Kidney (tissue), 14 donors: ENCODE results near the gene DMBX1. TPM values are rescaled to one million over a fixed set of nuclear protein-coding genes. Genes with fewer than 3 reads are reported as not detected.

Experiments used
- DNase-seq, 5 donors: peaks; one replicate each; pipeline ENCODE4 v3.0.0-alpha.2; 2013 to 2020
- FAIRE-seq: peaks from 2 replicates; lab custom pipeline; 2012; peaks lifted over from hg19 to GRCh38; lab: Jason Lieb, UNC
- H3K27ac ChIP-seq, 2 donors: one replicate each; pipeline ENCODE4 v1.7.0; 2013; ENCODE audit warnings: low read depth in 2 of 2, low read length in 2 of 2, inconsistent platforms in 1 of 2
- H3K27me3 ChIP-seq: one replicate; pipeline ENCODE4 v1.7.1; 2013; ENCODE audit warnings: low read length, inconsistent platforms; ENCODE audit not compliant: control insufficient read depth, insufficient read depth
- H3K36me3 ChIP-seq, 3 donors: one replicate each; pipeline versions ENCODE4 v1.7.0 to v1.7.1; 2013; ENCODE audit warnings: low read length in 3 of 3, control low read depth in 1 of 3, inconsistent platforms in 1 of 3; ENCODE audit not compliant: insufficient read depth in 3 of 3, control insufficient read depth in 2 of 3
- H3K4me1 ChIP-seq, 3 donors: one replicate each; pipeline versions ENCODE4 v1.7.0 to v1.7.1; 2013; ENCODE audit warnings: low read length in 3 of 3, inconsistent platforms in 1 of 3, low read depth in 1 of 3; ENCODE audit not compliant: control insufficient read depth in 2 of 3, insufficient read depth in 2 of 3
- H3K4me3 ChIP-seq, 3 donors: one replicate each; pipeline versions ENCODE4 v1.7.0 to v1.8.1; 2013; ENCODE audit warnings: low read length in 3 of 3, control low read depth in 1 of 3, inconsistent platforms in 1 of 3
- H3K9ac ChIP-seq, 3 donors: one replicate each; pipeline versions ENCODE4 v1.7.0 to v1.7.1; 2013; ENCODE audit warnings: low read length in 3 of 3, control low read depth in 1 of 3, inconsistent platforms in 1 of 3
- H3K9me3 ChIP-seq, 3 donors: one replicate each; pipeline versions ENCODE4 v1.7.0 to v1.7.1; 2013; ENCODE audit warnings: low read length in 3 of 3, control low read depth in 1 of 3, inconsistent platforms in 1 of 3; ENCODE audit not compliant: control insufficient read depth in 2 of 3, insufficient read depth in 1 of 3
- CTCF ChIP-seq: IDR thresholded peaks from 3 replicates; pipeline ENCODE4 v1.5.1; 2012; ENCODE audit warnings: mild to moderate bottlenecking, moderate library complexity, borderline replicate concordance; ENCODE audit not compliant: insufficient read depth; ENCODE audit errors: extremely low read depth
- intact Hi-C: fragments of 100-400 bp; cut with DNase I; formaldehyde crosslinking; loops from one replicate; pipeline ENCODE4 v1.11.1; 2022
- polyA plus RNA-seq: library from polyadenylated mRNA; stranded (reverse); fragments of 350-450 nt; fragmentation: Illumina TruSeq; extraction: RNeasy Lipid Tissue Mini Kit (QIAGEN cat#74804); gene quantifications from one replicate; pipeline ENCODE4 v1.2.3, GENCODE V29; 2014; ENCODE audit warnings: low read depth, low replicate concordance; ENCODE audit not compliant: insufficient read depth
- total RNA-seq: library from RNA; stranded (reverse); fragmentation: NEBNext Ultra II Directional; extraction: Animal tissue kit (Norgen Biotek cat#: 25700); gene quantifications from one replicate; pipeline ENCODE4 v1.2.1, GENCODE V29; 2021
- donor health status: control.
- donor health status: control.
- donor health status: control.
- donor health status: control.
- donor health status: control.
- donor health status: DM: yes; HTN: yes; CAD: no.
- donor health status: Normal renal cell carcinoma (clear cell type).

Gene DMBX1
- total and polyA plus RNA-seq, 2 donors from 2014 or later = not detected

GRCh38 chr1:46450160-46450517 is 39.5 kb upstream of the DMBX1 start:
- peaks cover 0 to 4% (median 0%) of the 10 kb centered on the region in 3 donors for H3K4me1 ChIP-seq
- H3K36me3 ChIP-seq = no peaks in the 10 kb centered on the region
- H3K9me3 ChIP-seq = no peaks in the 10 kb centered on the region
- H3K27me3 ChIP-seq = peaks cover 37% of the 10 kb centered on the region
- no peak for TF ChIP-seq CTCF
- H3K9ac ChIP-seq = no peak overlapping the region
- intact Hi-C loops = no loop called here
- no peak for FAIRE-seq
- no peak for DNase-seq
- H3K27ac ChIP-seq = no peak overlapping the region
- H3K4me3 ChIP-seq = no peak overlapping the region

- no peak overlapping the region for H3K9ac ChIP-seq
- DNase-seq = no peak
- no peak for TF ChIP-seq CTCF
- peaks cover 31% of the 10 kb centered on the region for H3K27me3 ChIP-seq
- H3K27ac ChIP-seq = no peak overlapping the region
- no peaks in the 10 kb centered on the region for H3K9me3 ChIP-seq
- no peak for FAIRE-seq
- peaks cover 0 to 4% (median 0%) of the 10 kb centered on the region in 3 donors for H3K4me1 ChIP-seq
- no peaks in the 10 kb centered on the region for H3K36me3 ChIP-seq
- no peak overlapping the region for H3K4me3 ChIP-seq
- intact Hi-C loops = no loop called here
Observed at GRCh38 chr1:46451948-46452930, 37.4 kb upstream of the DMBX1 start.

- intact Hi-C loops = no loop called here
- DNase-seq = no peak
Observed at GRCh38 chr1:46452931-46453325, 36.7 kb upstream of the DMBX1 start.

More at GRCh38 chr1:46452931-46453325, 36.7 kb upstream of the DMBX1 start:
- H3K27me3 ChIP-seq = peaks cover 24% of the 10 kb centered on the region
- H3K4me3 ChIP-seq = no peak overlapping the region
- no peaks in the 10 kb centered on the region for H3K36me3 ChIP-seq
- no peak overlapping the region for H3K27ac ChIP-seq
- no peak overlapping the region for H3K9ac ChIP-seq
- no peak for FAIRE-seq
- H3K9me3 ChIP-seq = no peaks in the 10 kb centered on the region
- H3K4me1 ChIP-seq = peaks cover 0 to 4% (median 0%) of the 10 kb centered on the region in 3 donors
- TF ChIP-seq CTCF = no peak
